GM23338 (cell line): Measurements from ENCODE around the gene CHST11. TPM values are rescaled to one million over a fixed set of nuclear protein-coding genes. Genes with fewer than 3 reads are reported as not detected.

Experiments
- ATAC-seq: fragments of 200-7000 bp; cut with Tn5 transposase; 3 replicates; pipeline ENCODE4 v1.9.1; 2020
- DNase-seq: peaks from one replicate; pipeline ENCODE4 v3.0.0-alpha.2; 2015; ENCODE audit warnings: low spot score
- H2AFZ ChIP-seq: fragments of 200-600 bp; sonication (generic); 2 replicates; pipeline ENCODE4 v1.8.0; 2016; ENCODE audit warnings: antibody characterized with exemption, mild to moderate bottlenecking, moderate library complexity
- H3F3A ChIP-seq: fragments of 200-600 bp; sonication (generic); replicated peaks from 2 replicates; pipeline ENCODE4 v1.8.0; 2017; ENCODE audit warnings: antibody characterized with exemption, mixed run types, low read depth
- H3K27ac ChIP-seq: fragments of 200-600 bp; sonication (generic); 2 replicates; pipeline ENCODE4 v1.6.1; 2016; ENCODE audit warnings: low read depth
- H3K27me3 ChIP-seq: fragments of 200-600 bp; sonication (generic); 2 replicates; pipeline ENCODE4 v1.8.0; 2016; ENCODE audit warnings: mild to moderate bottlenecking, mixed run types, moderate library complexity; ENCODE audit not compliant: insufficient read depth
- H3K36me3 ChIP-seq: fragments of 200-600 bp; sonication (generic); 2 replicates; pipeline ENCODE4 v1.8.0; 2016; ENCODE audit warnings: mild to moderate bottlenecking; ENCODE audit not compliant: insufficient read depth
- H3K4me1 ChIP-seq: fragments of 200-600 bp; sonication (generic); 2 replicates; pipeline ENCODE4 v1.8.0; 2016; ENCODE audit warnings: mild to moderate bottlenecking, moderate library complexity; ENCODE audit not compliant: insufficient read depth
- H3K4me2 ChIP-seq: fragments of 200-600 bp; sonication (generic); 2 replicates; pipeline ENCODE4 v1.7.1; 2017; ENCODE audit warnings: mixed run types
- H3K4me3 ChIP-seq: fragments of 200-600 bp; sonication (generic); 2 replicates; pipeline ENCODE4 v1.6.1; 2016; ENCODE audit warnings: mixed run types
- H3K79me2 ChIP-seq: fragments of 200-600 bp; sonication (generic); replicated peaks from 2 replicates; pipeline ENCODE4 v1.8.0; 2017; ENCODE audit warnings: mild to moderate bottlenecking; ENCODE audit not compliant: insufficient read depth
- H3K9me2 ChIP-seq: fragments of 200-600 bp; sonication (generic); 2 replicates; pipeline ENCODE4 v1.8.0; 2017; ENCODE audit not compliant: insufficient read depth
- H4K20me1 ChIP-seq: fragments of 200-600 bp; sonication (generic); replicated peaks from 2 replicates; pipeline ENCODE4 v1.8.0; 2017; ENCODE audit warnings: mild to moderate bottlenecking; ENCODE audit not compliant: insufficient read depth
- H3K27ac Mint-ChIP-seq: 2 replicates; pipeline ENCODE4 v1.8.0; 2020; ENCODE audit warnings: inconsistent platforms, mild to moderate bottlenecking, moderate library complexity, mixed read lengths
- H3K27me3 Mint-ChIP-seq: 3 replicates; pipeline ENCODE4 v1.8.0; 2022; ENCODE audit warnings: low read depth, mild to moderate bottlenecking, moderate library complexity, mixed read lengths, inconsistent platforms; ENCODE audit not compliant: insufficient read depth, poor library complexity
- H3K36me3 Mint-ChIP-seq: 3 replicates; pipeline ENCODE4 v1.8.0; 2021; ENCODE audit warnings: low read depth, mild to moderate bottlenecking, inconsistent platforms, moderate library complexity, mixed read lengths
- H3K4me1 Mint-ChIP-seq: 3 replicates; pipeline ENCODE4 v1.8.0; 2020; ENCODE audit warnings: mild to moderate bottlenecking, inconsistent platforms, mixed read lengths
- H3K4me3 Mint-ChIP-seq: 3 replicates; pipeline ENCODE4 v1.8.0; 2021; ENCODE audit warnings: moderate library complexity, mild to moderate bottlenecking, inconsistent platforms, mixed read lengths
- H3K9me3 Mint-ChIP-seq: 3 replicates; pipeline ENCODE4 v1.8.0; 2020; ENCODE audit warnings: moderate library complexity, mild to moderate bottlenecking, inconsistent platforms, mixed read lengths
- EZH2phosphoT487 ChIP-seq: fragments of 200-600 bp; sonication (generic); IDR thresholded peaks from one replicate; pipeline ENCODE4 v1.8.1; 2018; ENCODE audit warnings: antibody characterized with exemption; ENCODE audit not compliant: unreplicated experiment
- STAT1 ChIP-seq: IDR thresholded peaks from one replicate; pipeline ENCODE4 v1.6.1; 2016; ENCODE audit warnings: antibody characterized with exemption; ENCODE audit not compliant: unreplicated experiment
- polyA plus RNA-seq: library from polyadenylated mRNA; unstranded; fragments of >200 nt; fragmentation: Nextera tagmentation; extraction: Ambion mirVana; gene quantifications from 2 replicates; pipeline ENCODE4 v1.2.1, GENCODE V29; 2016
- total RNA-seq: library from RNA; depleted of rRNA; stranded (reverse); fragments of >200 nt; shearing (Covaris generic); gene quantifications from 2 replicates; pipeline ENCODE4 v1.2.3, GENCODE V29; 2014
- TF ChIP-seq, protein P1 (sequence below): fragments of 250-450 bp; sonication (Bioruptor Pico); IDR thresholded peaks from 2 replicates; pipeline ENCODE4 v1.5.0; 2020; ENCODE audit warnings: mild to moderate bottlenecking, moderate library complexity
- TF ChIP-seq, protein P2 (sequence below), 2 experiments: fragments of 200-600 bp in 1 of 2; sonication (generic) in 1 of 2; conservative IDR thresholded peaks; 2 replicates each; pipeline versions ENCODE4 v1.5.1 to v1.6.1; 2016 to 2017; ENCODE audit warnings: antibody characterized with exemption in 2 of 2, low read depth in 2 of 2, mild to moderate bottlenecking in 2 of 2, moderate library complexity in 1 of 2

Gene CHST11
- total and polyA plus RNA-seq, 2 experiments from 2014 or later = 7.7 to 25.7 TPM

DNA sequence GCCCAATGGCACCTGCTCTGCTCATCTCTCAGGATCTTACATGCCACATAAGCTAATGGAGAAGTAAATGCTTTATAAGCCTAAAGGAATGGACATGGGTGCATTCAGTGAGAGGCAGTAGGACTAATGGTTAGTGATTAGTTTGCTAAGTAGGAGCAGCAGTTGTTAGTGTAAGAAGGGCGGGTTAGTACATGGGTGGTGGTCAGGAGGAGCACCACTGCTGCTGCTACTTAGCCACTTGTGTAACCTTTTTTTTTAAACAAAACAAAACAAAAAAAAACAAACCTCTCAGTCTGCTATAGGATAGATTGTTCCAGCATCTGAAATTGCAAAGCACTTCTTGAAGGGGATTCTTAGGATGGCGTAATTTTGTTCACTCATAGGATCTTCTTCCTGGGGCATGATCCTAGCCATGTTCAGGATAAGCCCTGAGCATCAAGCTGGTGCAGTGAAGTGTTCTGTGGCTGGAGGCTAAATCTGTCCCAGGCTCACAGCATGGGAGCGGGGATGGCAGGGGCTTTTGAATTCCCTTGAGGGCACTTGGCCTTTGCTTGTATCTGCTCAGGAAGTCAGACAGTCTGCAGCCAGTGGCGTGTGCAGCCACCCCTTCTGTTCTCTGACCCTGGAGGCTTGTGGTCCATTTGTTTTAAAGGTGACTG lies 63.6 kb downstream of the CHST11 start:
- Histone ChIP-seq H3K4me1 (peaks cover 30% of the 10 kb centered on the region), H2AFZ (no peak overlapping the region), H3K4me3 (no peak overlapping the region), H3K9me2 (peaks cover 7% of the 10 kb centered on the region; the same call in 1 of the 2 replicates), H3K27me3 (no peaks in the 10 kb centered on the region), H3K27ac (no peak overlapping the region), H4K20me1 (peaks cover 6% of the 10 kb centered on the region; the same call in 1 of the 2 replicates), H3F3A (no peaks in the 10 kb centered on the region), H3K4me2 (no peak overlapping the region; the same call in 1 of the 2 replicates), H3K79me2 (peaks cover 36% of the 10 kb centered on the region), H3K36me3 (no peaks in the 10 kb centered on the region)
- H3K4me1 Mint-ChIP-seq = peaks cover 48% of the 10 kb centered on the region
- no peak for TF ChIP-seq EZH2phosphoT487
- TF ChIP-seq, protein P1, sequence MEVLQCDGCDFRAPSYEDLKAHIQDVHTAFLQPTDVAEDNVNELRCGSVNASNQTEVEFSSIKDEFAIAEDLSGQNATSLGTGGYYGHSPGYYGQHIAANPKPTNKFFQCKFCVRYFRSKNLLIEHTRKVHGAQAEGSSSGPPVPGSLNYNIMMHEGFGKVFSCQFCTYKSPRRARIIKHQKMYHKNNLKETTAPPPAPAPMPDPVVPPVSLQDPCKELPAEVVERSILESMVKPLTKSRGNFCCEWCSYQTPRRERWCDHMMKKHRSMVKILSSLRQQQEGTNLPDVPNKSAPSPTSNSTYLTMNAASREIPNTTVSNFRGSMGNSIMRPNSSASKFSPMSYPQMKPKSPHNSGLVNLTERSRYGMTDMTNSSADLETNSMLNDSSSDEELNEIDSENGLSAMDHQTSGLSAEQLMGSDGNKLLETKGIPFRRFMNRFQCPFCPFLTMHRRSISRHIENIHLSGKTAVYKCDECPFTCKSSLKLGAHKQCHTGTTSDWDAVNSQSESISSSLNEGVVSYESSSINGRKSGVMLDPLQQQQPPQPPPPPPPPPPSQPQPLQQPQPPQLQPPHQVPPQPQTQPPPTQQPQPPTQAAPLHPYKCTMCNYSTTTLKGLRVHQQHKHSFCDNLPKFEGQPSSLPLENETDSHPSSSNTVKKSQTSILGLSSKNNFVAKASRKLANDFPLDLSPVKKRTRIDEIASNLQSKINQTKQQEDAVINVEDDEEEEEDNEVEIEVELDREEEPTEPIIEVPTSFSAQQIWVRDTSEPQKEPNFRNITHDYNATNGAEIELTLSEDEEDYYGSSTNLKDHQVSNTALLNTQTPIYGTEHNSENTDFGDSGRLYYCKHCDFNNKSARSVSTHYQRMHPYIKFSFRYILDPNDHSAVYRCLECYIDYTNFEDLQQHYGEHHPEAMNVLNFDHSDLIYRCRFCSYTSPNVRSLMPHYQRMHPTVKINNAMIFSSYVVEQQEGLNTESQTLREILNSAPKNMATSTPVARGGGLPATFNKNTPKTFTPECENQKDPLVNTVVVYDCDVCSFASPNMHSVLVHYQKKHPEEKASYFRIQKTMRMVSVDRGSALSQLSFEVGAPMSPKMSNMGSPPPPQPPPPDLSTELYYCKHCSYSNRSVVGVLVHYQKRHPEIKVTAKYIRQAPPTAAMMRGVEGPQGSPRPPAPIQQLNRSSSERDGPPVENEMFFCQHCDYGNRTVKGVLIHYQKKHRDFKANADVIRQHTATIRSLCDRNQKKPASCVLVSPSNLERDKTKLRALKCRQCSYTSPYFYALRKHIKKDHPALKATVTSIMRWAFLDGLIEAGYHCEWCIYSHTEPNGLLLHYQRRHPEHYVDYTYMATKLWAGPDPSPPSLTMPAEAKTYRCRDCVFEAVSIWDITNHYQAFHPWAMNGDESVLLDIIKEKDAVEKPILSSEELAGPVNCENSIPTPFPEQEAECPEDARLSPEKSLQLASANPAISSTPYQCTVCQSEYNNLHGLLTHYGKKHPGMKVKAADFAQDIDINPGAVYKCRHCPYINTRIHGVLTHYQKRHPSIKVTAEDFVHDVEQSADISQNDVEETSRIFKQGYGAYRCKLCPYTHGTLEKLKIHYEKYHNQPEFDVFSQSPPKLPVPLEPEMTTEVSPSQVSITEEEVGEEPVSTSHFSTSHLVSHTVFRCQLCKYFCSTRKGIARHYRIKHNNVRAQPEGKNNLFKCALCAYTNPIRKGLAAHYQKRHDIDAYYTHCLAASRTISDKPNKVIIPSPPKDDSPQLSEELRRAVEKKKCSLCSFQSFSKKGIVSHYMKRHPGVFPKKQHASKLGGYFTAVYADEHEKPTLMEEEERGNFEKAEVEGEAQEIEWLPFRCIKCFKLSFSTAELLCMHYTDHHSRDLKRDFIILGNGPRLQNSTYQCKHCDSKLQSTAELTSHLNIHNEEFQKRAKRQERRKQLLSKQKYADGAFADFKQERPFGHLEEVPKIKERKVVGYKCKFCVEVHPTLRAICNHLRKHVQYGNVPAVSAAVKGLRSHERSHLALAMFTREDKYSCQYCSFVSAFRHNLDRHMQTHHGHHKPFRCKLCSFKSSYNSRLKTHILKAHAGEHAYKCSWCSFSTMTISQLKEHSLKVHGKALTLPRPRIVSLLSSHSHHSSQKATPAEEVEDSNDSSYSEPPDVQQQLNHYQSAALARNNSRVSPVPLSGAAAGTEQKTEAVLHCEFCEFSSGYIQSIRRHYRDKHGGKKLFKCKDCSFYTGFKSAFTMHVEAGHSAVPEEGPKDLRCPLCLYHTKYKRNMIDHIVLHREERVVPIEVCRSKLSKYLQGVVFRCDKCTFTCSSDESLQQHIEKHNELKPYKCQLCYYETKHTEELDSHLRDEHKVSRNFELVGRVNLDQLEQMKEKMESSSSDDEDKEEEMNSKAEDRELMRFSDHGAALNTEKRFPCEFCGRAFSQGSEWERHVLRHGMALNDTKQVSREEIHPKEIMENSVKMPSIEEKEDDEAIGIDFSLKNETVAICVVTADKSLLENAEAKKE = no peak
- TF ChIP-seq, protein P2, sequence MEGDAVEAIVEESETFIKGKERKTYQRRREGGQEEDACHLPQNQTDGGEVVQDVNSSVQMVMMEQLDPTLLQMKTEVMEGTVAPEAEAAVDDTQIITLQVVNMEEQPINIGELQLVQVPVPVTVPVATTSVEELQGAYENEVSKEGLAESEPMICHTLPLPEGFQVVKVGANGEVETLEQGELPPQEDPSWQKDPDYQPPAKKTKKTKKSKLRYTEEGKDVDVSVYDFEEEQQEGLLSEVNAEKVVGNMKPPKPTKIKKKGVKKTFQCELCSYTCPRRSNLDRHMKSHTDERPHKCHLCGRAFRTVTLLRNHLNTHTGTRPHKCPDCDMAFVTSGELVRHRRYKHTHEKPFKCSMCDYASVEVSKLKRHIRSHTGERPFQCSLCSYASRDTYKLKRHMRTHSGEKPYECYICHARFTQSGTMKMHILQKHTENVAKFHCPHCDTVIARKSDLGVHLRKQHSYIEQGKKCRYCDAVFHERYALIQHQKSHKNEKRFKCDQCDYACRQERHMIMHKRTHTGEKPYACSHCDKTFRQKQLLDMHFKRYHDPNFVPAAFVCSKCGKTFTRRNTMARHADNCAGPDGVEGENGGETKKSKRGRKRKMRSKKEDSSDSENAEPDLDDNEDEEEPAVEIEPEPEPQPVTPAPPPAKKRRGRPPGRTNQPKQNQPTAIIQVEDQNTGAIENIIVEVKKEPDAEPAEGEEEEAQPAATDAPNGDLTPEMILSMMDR (conservative IDR thresholded peaks at IDR 0.05; ENCODE audit: low read depth in 2 of 2) = no peak
- no peak for TF ChIP-seq STAT1
- H3K4me3 Mint-ChIP-seq = no peak overlapping the region
- H3K27me3 Mint-ChIP-seq = no peaks in the 10 kb centered on the region
- no peak for DNase-seq
- H3K27ac Mint-ChIP-seq = no peak overlapping the region
- ATAC-seq = peak; percentile 54
- no peaks in the 10 kb centered on the region for H3K9me3 Mint-ChIP-seq
- H3K36me3 Mint-ChIP-seq = no peaks in the 10 kb centered on the region
